Jurkat, Clone E6-1 (cell line): ENCODE results near the gene RNU2-63P.
"Not testable (repeated sequence)": the region's sequence is repeated elsewhere in the genome, so short reads cannot be mapped to it uniquely, and the experiment has no call there.

Experiments
- DNase-seq: peaks from one replicate; pipeline ENCODE4 v3.0.0-alpha.2; 2011; ENCODE audit warnings: low read depth, low spot score
- H3K4me3 ChIP-seq: 2 replicates; pipeline ENCODE4 v1.5.1; 2011; ENCODE audit warnings: mild to moderate bottlenecking, low read length, control low read depth, moderate library complexity

Gene RNU2-63P

DNA sequence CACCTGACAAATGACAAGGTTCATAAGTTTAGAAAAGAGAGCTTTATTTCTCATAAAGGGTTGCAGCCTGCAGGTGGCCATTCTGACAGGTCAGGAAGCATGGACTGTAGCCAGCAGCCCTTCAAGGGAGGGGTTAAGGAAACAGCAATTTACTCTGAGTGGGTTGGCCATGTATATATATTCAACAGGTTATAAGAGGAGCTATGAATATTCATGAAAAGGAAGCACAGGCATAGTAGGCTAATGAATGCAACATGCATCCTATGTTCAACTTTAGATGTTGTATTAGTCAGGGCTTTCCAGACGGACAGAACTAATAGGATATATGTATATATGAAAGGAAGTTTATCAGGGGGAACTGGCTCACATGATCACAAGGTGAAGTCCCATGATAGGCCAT is 20.6 kb downstream of the RNU2-63P start:
- H3K4me3 ChIP-seq = no peak overlapping the region
- no peak for DNase-seq

- not testable (repeated sequence) for DNase-seq, H3K4me3 ChIP-seq
Measured at GRCh38 chr2:87994304-87994850, 22.0 kb downstream of the RNU2-63P start.

GRCh38 chr2:87992569-87992968 is 23.8 kb downstream of the RNU2-63P start:
- not testable (repeated sequence) for DNase-seq

DNA sequence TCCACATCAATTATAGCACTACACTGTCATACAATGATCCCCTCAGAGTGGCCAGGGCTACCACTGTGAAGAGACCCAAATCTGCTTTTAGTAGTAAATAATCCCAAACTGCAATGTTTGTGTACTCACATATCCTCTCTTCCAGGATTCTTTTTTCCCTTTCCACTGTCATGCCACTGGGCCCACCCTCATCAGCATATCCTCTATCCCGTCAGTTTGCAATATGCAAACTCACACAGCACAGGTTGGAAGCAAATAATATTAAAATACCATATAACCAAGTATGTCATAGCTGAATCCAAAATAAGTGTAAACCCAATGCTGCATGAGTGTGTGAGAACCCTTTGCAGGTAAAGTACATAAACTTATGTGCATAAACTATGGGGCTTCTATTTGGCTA is 28.9 kb downstream of the RNU2-63P start:
- not testable (repeated sequence) for H3K4me3 ChIP-seq, DNase-seq

More at GRCh38 chr2:87992569-87992968, 23.8 kb downstream of the RNU2-63P start:
- not testable (repeated sequence) for H3K4me3 ChIP-seq

- H3K4me3 ChIP-seq = not testable (repeated sequence)
Measured at GRCh38 chr2:87985902-87986301, 30.4 kb downstream of the RNU2-63P start.

GRCh38 chr2:87981182-87981581 is 35.2 kb downstream of the RNU2-63P start:
- DNase-seq = not testable (repeated sequence)

More at GRCh38 chr2:87985902-87986301, 30.4 kb downstream of the RNU2-63P start:
- not testable (repeated sequence) for DNase-seq

DNA sequence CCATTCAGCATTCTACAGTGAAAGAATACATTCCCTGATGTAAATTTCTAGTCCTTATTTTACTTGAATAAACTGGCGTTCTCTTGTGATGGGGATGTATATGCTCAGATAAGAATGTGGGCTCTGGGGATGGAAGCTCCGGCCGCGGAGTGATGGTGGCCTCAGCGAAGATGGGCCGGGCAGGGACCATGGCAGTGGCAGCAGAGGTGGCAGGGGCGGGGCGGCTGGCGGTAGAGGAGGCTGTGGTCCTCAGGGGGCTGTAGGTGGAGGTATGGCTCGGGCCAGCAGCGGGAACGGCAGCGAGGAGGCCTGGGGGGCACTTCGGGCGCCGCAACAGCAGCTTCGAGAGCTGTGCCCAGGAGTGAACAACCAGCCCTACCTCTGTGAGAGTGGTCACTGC is 44.0 kb downstream of the RNU2-63P start:
- not testable (repeated sequence) for DNase-seq, H3K4me3 ChIP-seq

More at GRCh38 chr2:87981182-87981581, 35.2 kb downstream of the RNU2-63P start:
- H3K4me3 ChIP-seq = not testable (repeated sequence)
